Left cardiac atrium (tissue), 4 donors: ENCODE data around the gene AXDND1. TPM values are rescaled to one million over a fixed set of nuclear protein-coding genes. Genes with fewer than 3 reads are reported as not detected.

Experiments used
- ATAC-seq, 2 donors: fragments of 200-7000 bp; cut with Tn5 transposase; one replicate each; pipeline ENCODE4 v1.9.1; 2020; ENCODE audit warnings: mild to moderate bottlenecking in 2 of 2, moderate library complexity in 2 of 2
- DNase-seq: peaks from one replicate; pipeline ENCODE4 v3.0.0-alpha.2; 2020
- intact Hi-C, 2 donors: fragments of 100-400 bp; cut with DNase I; formaldehyde crosslinking; loops; one replicate each; pipeline versions ENCODE4 v1.14.1 to v1.15.1; 2022 to 2023
- total RNA-seq, 2 donors: library from RNA; stranded (reverse); fragmentation: NEBNext Ultra II Directional; extraction: Animal tissue kit (Norgen Biotek cat#: 25700); gene quantifications; one replicate each; pipeline ENCODE4 v1.2.1, GENCODE V29; 2021
- donor health status: DM: no; HTN: yes; CAD: no.
- donor health status: DM: no; HTN: yes; CAD: no; lungs with severe emphysema.
- donor health status: DM: yes; HTN: yes; CAD: no.
- donor health status: Dilated cardiomyopathy.

Gene AXDND1
- total RNA-seq, 2 donors from 2014 or later, result 0.44 TPM; not detected in 1

DNA sequence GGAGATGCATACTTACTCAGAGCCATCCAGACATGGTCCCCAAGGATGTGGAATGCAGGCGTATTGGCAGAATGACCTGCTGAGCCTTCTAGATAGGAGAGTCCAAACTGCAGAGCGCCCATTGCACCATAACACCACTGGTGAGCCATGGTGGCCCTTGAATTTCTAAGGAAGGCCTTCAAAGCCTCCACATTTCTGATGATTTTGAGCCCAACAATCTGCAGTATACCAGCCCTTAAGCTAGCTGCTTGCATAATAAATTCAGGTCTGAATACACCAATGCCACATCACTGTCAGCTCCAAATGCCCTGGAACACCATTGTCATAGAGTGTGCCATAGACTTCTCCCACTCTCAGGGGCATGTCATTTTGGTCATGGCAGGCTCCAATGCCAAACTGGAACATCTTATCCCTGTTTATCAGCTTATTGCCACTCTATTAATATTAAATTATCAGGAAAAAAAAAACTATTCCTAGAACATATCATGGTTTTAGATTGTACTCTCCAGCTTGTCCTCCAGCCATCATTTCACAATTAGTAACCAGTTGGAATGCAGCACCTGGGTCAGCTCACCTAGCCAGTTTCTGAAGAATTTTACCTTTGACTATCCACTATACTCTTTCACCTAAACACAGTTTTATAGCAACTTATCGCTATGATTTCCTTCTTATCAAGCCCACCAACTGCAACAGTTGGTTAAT is 183.0 kb downstream of the AXDND1 start:
- DNase-seq (no peak), ATAC-seq (no peak)
- intact Hi-C loops, result no loop called here

DNA sequence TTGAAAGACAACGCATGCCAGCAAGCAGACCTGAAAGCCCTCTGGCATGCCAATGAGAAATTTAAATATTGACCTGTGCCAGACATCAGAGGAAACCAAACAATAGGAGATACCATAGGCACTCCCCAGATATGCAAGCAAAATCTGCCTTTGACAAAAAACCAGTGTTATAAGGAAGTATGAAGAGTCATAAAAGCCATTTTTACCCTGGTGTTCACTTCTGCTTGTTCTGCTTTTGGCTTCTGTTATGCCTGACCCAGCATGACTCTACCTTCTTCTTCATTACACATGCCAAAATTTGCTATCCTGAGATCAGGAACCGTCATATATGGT is 183.6 kb downstream of the AXDND1 start:
- no peak for ATAC-seq
- intact Hi-C loops, result no loop called here
- no peak for DNase-seq

DNA sequence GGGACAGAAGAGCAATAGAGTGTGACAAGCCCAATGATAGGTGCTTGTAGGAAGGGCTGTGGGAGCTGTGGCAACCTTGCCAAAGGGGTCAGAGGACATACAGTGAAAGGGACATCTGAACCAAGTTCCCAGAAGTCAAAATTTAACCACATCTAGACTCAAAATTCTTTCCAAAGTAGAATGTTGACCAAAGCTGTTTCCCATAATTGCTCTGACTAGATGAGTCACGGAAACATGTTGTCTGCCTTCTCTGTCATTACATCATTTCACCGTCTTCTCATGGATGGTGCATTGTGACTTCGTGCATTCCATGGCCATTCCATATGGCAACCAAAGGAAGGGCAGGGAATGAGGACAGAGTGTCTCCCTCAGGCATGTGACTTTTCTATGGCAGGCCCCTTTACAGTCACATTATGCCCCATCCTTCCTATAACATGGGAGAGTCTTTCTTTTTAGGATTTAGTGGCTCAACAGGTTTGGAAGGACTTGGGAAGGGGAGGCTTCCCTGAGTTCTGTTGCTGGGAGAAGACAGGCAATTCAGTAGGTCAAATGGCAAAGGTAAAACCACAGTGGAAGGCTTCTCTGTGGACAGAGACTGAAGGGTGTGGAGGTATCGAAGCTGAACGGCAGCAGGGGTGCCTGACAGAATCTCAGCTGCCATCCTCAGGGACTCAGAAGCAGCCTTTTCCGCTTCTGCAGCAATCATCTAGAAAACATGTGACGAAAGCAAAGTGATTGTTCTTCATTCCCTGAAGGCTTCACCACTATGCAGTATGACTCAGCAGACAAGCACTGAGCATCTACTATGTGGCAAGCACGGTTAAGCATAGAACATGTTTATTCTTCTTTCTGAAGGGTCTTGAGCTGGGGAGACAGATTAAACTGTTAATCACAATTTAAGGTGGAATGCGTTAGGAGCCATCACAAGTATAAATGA is 185.2 kb downstream of the AXDND1 start:
- DNase-seq (no peak), ATAC-seq (peak in 1 of 2 donors; percentile 53)
- intact Hi-C loops, result no loop called here

DNA sequence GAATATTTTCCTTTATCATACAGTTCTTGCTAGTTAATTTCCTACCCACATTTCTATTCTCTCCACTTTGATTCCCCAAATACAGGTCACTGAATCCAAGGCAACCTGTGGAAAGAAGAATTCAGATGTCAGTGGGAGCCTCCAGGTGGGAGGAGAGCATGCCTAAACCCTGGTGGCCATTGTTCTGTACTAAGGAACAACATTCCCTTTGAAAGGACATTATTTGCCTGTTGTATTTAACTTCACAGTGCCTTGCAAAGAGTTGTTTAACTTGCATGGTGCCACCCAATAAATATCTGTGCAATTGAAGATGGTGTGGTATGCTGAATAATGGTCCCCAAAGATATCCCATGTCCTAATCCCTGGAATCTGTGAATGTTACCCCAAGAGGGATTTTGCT is 188.7 kb downstream of the AXDND1 start:
- intact Hi-C loops, result no loop called here
- ATAC-seq (no peak), DNase-seq (no peak)

DNA sequence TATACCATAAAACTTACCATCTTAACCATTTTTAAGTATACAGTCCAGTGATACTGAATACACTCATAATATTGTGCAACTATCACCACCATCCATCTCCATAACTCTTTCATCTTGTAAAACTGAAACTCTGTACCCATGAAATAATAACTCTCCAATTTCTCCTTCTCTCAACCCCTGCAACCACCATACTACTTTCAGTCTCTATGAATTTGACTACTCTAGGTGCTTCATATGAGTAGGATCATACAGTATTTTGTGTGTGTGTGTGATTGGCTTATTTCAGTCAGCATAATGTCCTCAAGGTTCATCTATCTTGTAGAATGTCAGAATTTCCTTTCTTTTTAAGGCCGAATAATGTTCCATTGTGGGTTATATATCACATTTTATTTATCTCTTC is 192.3 kb downstream of the AXDND1 start:
- DNase-seq (no peak), ATAC-seq (no peak)
- intact Hi-C loops, result no loop called here

DNA sequence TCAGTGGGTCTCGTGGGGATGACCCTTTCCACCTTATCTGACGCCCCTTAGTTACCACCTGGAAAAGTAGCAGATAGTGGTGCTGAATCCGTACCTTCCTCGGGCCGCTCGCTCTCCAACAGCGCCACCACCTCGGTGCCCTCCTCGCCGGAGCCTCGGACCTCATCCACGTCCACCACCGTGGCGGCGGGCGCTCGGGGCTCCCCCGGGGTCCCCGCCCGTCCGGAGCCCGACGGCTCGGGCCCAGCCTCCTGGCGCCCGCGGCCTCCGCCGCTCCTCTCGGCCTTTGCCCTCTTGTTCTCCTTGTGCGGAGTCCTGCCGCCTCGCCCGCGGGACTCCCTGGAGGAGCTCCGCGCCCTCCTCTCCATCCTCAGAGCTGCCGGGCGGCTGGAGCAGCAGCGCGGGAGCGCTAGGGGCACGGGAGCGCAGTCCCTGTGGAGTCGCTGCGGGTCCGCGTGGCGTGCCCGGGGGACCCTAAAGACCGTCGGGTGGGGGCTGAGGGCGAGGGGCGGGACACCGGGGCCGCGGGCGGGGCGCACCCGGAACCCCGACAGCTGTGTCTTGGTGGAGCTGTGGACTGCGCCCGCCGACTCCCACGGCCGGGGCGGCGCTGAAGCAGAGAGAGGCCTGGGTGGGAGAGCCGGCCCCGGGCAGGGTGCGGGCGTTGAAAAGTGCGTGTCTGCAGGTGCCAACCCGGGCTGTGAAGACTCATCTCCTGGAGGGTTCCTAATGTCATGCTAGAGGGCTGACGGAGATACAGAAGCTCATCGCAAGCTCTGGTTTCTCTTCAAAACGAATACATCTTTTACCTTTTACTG is 209.9 kb downstream of the AXDND1 start, which contains the start of gene NPHS2:
Gene NPHS2, minus strand, starts transcription at position 452 of the 818 bp plus-strand sequence. Its CDS starts 84 bp downstream, at position 368.
- intact Hi-C loops, result no loop called here
- no peak for DNase-seq

DNA sequence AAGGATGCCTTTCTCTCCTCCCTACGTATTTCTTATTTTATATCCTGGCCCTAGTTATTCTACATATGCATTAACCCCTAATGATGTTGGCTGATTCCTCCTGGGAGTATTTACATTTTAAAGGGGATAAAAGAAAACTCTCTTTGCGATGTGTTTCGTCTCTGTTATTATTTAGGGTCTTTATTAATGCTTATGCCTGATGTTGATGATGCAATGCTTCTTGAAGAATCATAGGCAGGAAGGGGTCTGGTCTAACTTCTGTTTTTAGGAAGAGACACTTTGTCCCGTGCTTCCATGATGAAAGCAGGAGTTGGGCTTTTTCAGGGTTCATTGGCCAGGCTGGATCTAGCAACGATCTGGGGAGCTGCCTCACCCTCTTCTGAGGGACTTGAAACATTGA is 210.7 kb downstream of the AXDND1 start:
- no peak for ATAC-seq
- intact Hi-C loops, result no loop called here
- DNase-seq, result no peak

More for the DNA sequence above, 209.9 kb downstream of the AXDND1 start, which contains the start of gene NPHS2:
- peak in 1 of 2 donors; percentile 11 for ATAC-seq

DNA sequence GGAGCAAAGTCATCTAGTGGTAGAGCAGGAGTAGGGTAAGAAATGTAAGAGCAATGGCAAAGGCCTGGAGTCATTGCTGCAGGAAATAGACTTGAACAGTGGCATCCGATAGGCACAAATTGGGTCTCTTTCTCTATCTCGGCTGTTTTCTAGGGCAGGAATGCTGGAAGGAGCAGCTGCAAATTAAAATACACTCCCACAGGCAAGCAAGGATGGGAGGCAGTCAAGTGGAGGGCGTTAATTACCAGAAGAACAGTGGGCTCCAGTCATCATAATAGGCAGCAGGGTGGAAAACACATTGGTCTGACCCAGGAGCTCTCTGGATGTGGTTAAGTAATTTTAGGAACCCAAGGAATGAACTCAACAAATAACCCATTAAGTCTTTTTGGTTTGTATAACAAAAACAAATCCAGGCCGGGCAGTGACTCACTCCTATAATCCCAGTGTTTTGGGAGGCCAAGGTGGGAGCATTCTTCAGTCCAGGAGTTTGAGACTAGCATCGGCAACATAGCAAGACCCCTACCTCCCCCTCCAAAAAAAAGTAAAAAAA is 218.1 kb downstream of the AXDND1 start:
- intact Hi-C loops, result no loop called here
- DNase-seq, result no peak
- ATAC-seq, result no peak

DNA sequence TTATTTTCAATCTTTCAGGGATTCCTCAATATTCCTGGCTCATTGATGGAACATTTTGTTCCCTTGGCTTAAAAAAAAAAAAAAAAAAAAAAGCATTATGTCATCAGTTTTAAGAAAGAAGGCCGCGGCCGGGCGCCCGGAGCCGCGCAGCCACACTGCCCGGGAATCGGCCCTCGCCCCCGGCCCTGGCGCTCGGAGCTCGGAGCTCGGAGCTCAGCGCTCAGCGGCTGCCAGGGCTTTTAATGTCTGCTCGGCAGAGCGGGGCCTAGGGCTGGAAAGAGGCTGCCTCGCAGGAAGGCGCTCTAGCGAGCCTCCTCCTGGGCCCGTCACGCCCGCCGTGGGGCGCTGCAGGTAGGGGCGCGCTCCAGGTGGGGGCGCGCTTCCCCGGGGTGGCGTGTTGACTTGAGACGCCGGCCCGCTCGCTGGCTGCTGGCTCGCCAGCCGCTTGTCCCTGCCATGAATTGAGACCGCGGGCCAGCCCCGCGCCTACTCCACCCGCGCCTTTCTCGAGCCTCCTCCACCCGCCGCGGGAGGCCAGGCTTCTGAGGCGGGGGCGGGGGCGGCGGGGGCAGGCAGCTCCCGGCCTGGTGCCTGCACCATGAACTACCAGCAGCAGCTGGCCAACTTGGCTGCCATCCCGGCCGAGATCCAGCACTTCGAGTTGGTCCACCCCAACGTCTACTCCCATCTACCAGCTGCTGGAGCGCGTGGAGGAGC is 220.5 kb downstream of the AXDND1 start:
- DNase-seq (peak; percentile 68), ATAC-seq (peak; percentile 87 to 89)
- intact Hi-C loops, result no loop called here

DNA sequence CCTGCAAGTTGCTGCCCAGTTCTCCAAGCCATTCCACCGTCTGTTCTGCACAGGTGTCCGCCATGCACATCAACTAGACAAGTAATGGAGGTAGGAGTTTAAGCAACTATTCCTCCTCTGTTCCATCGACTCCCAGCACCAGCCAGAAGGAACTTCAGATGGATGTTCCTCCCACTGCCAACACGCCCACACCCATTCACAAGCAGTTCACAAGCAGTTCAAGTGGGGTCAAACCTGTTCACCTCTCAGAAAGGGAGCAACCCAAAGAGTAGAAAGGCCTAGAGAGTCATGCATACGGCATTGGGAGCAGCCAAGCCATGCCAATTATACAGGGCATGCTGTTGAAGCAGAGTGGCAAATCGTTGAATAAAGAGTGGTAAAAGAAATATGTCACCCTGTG is 221.6 kb downstream of the AXDND1 start:
- intact Hi-C loops, result no loop called here
- ATAC-seq (no peak), DNase-seq (no peak)

DNA sequence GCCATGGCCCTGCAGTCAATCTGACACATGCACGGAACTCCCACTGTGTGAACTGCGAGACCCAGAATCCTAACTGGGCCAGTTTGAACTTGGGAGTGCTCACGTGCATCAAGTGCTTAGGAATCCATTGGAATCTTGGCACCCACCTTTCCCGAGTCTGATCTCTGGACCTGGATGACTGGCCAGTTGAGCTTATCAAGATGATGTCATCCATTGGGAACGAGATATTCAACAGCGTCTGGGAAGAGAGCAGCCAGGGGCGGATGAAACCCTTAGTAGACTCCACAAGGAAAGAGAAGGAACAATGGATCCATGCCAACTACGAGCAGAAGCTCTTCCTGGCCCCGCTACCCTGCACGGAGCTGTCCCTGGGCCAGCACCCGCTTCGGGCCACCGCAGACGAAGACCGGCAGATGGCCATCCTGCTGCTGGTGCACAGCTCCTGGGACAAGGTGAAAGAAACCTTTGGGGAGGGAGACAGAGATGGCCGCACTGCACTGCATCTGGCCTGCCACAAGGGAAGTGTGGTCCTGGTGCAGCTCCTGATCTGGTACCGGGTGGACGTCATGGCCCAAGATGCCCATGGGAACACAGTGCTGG is 222.8 kb downstream of the AXDND1 start:
- intact Hi-C loops, result no loop called here
- DNase-seq (no peak), ATAC-seq (no peak)

DNA sequence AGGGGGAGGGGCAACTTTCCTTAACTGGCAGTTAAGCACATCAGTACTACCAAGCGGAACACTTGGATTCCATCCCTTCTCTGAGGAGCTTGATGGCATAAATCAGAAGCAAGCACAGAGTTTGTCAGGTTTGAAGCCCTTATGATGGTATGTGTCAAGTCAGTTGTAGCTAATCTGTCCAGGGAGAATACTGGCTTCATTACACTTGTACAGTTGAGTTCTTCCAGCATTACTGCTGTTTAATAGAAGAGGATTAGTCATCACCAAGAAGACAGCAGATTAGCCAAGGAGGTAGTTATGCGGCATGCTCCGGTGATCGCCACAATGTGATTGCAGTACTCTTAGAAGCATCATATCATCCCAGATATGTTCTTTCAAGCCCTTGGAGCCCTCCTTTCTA is 223.7 kb downstream of the AXDND1 start:
- no peak for DNase-seq
- intact Hi-C loops, result no loop called here
- no peak for ATAC-seq

DNA sequence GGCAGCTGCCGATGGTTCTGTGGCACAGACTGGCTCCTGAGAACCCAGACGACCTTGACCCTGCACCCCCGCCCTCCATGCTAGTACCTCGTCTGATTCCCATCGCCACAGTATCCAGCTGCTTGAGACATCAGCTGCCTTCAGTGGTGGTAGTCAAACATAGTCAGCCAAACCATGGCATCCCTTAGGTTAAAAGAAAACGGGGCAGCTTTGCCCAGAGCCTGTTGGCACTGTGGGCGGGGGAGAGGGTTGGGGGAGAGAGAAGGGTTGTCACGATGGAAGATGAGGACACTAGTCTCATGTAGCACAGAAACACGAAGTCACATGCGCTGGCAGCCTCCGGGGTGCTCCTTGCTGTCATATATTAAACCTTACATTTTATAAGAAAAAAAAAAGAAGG is 224.9 kb downstream of the AXDND1 start:
- DNase-seq, result no peak
- ATAC-seq, result no peak
- intact Hi-C loops, result no loop called here

DNA sequence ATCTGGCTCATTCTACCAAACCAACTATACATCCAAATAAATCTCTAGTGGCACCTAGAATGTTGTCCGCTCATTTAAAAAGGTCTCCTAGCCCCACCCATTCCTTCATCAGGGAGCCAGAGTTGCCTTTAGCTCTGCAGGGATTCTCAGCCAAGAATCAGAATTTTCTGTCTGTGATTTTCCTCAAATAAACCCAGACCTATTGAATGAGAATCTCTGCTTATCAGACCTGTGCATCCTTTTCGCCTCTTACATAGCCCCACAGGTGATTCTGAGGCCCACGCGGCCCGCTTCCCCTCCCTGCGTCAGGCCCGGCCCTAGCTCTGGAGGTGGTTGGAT is 225.5 kb downstream of the AXDND1 start:
- no peak for ATAC-seq
- no peak for DNase-seq
- intact Hi-C loops, result no loop called here

DNA sequence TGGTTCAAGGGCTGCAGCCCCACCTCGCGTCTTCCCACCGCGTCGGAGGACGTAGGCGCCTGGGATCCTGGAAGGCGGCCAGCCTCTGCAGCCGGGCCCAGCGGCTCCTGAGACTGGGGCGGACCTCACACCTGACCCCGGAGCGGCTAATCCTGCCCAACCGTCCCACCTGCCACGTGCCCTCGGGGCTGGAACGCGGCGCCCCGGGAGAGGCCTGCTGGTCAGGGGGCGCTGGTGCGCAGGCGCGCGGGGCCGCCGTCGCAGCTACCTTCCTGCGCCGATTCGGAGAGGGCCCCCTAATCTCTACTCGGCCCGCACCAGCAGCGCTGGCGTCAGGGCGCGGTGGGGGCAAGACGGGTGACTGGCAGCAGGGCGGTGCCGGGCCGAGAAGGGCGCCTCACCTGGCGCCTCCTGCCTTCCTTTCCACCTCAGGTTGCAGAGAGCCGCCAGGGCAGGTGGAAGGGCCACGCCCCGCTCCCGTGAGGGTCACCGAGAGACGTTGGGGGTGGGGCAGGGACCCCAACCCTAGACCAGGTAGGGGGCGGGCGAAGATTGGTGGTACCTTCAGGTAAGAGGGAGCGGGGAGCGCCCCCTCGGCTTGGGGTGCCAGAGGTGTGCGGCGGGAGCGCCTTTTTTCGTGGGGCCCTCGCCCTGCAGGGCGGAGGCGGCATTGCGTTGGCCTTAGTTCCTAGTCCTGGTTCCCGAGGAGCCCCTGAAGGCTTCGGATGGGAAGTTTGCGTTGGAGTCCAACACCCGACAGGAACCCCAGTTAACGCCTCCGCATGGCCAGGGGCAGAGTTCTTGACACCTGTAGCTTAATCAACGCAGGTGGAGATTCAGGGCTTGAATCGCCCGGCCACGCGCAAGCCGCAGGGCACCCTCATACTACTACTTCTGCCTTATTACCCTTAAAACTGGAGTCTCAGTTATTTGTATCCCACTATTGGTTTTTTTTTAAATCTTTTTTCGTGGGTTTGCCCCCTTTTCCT is 226.1 kb downstream of the AXDND1 start, which contains the start of gene TDRD5:
Gene TDRD5, plus strand, starts transcription at position 241 of the 989 bp plus-strand sequence. CDS start 784 bp downstream, outside the sequence.
- DNase-seq (no peak), ATAC-seq (peak in 1 of 2 donors; percentile 45)
- intact Hi-C loops, result no loop called here

DNA sequence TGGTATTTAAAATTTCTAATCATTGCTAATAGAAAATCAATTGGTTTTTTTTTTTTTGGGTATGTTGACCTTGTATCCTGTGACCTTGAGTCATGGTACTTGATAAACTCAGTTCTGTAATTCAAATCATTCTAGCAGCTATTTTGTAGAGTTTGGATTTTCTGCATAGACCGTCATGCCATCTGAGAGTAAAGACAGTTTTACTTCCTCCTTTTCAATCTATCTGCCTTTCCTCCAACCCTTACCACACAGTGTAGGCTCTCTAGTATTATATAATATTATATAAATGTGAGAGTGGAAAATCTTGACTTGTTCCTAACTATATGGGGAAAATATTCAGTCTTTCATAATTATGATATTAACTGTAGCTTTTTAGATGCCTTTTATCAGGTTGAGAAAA is 232.9 kb downstream of the AXDND1 start:
- no peak for ATAC-seq
- intact Hi-C loops, result no loop called here
- DNase-seq, result no peak

DNA sequence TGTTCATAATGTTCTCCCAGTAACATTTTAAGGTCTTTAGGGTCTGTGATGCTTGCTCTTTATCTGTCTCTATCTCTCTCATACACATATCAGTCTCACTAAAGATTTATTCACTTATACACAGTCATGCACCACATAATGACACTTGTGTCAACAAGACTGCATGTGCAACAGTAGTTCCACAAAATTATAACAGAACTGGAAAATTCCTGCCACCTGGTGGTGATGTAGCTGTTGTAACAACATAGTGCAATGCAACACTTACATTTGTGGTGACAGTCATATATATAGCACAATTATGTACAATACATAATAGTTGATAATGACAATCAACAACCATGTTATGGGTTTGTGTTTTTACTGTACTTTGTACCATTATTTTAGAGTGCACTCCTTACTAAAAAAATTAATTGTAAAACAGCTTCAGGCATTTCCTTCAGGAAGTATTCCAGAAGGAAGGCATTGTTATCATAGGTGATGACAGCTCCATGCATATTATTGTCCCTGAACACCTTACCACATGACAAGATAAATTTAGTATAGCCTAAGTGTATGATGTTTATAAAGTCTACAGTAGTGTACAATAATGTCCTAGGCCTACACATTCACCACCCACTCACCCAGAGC is 234.0 kb downstream of the AXDND1 start:
- ATAC-seq, result no peak
- DNase-seq, result no peak
- intact Hi-C loops, result no loop called here
